HuH-7 (cell line): ENCODE results near the gene PRKCSH.
"Not testable (repeated sequence)": the region's sequence is repeated elsewhere in the genome, so short reads cannot be mapped to it uniquely, and the experiment has no call there.

ENCODE experiments used
- DNase-seq: peaks from one replicate; pipeline ENCODE4 v3.0.0; 2011; ENCODE audit warnings: low spot score

Gene PRKCSH

GRCh38 chr19:11435057-11435832 is at the start of gene PRKCSH, which contains the start of gene ODAD3:
TSS of gene PRKCSH (plus strand) at chr19:11435635. CDS start at chr19:11436118, 483 bp downstream.
TSS of gene ODAD3 (minus strand) at chr19:11435121. CDS start at chr19:11435016, 105 bp downstream.
- peak; percentile 95 for DNase-seq

GRCh38 chr19:11387162-11388034 is 48.0 kb upstream of the PRKCSH start:
- DNase-seq = no peak

GRCh38 chr19:11390359-11390758 is 45.1 kb upstream of the PRKCSH start:
- DNase-seq = no peak

- DNase-seq = no peak
Measured at GRCh38 chr19:11390933-11391680, 44.3 kb upstream of the PRKCSH start.

- DNase-seq = no peak
Measured at GRCh38 chr19:11397089-11397610, 38.3 kb upstream of the PRKCSH start.

- no peak for DNase-seq
Measured at GRCh38 chr19:11399667-11400066, 35.8 kb upstream of the PRKCSH start.

- DNase-seq = no peak
Measured at GRCh38 chr19:11400798-11401197, 34.6 kb upstream of the PRKCSH start.

- DNase-seq = no peak
Measured at GRCh38 chr19:11401808-11402543, 33.5 kb upstream of the PRKCSH start.

GRCh38 chr19:11404588-11405222 is 30.7 kb upstream of the PRKCSH start:
- no peak for DNase-seq

GRCh38 chr19:11405846-11406643 is 29.4 kb upstream of the PRKCSH start:
- DNase-seq = no peak

- DNase-seq = not testable (repeated sequence)
Measured at GRCh38 chr19:11406703-11407236, 28.7 kb upstream of the PRKCSH start.

- no peak for DNase-seq
Measured at GRCh38 chr19:11408591-11408990, 26.8 kb upstream of the PRKCSH start.

GRCh38 chr19:11410682-11411081 is 24.8 kb upstream of the PRKCSH start:
- no peak for DNase-seq

- DNase-seq = no peak
Measured at GRCh38 chr19:11414544-11414943, 20.9 kb upstream of the PRKCSH start.

GRCh38 chr19:11416346-11417052 is 18.9 kb upstream of the PRKCSH start:
- DNase-seq = no peak

GRCh38 chr19:11418094-11418548 is 17.3 kb upstream of the PRKCSH start:
- no peak for DNase-seq

- peak; percentile 72 for DNase-seq
Measured at GRCh38 chr19:11418549-11419506, 16.6 kb upstream of the PRKCSH start, which contains the start of gene RGL3. TSS of gene RGL3 (minus strand) at chr19:11419314. CDS start at chr19:11419278, 36 bp downstream.
